ENCODE data around the gene KIF25. TPM values are rescaled to one million over a fixed set of nuclear protein-coding genes. Genes with fewer than 3 reads are reported as not detected.

Gene KIF25
- total RNA-seq, 3 donors from 2014 or later, result 0.14 to 1.1 (median 0.41) TPM

- peak; percentile 64 for ATAC-seq
- intact Hi-C loops (cut with DNase I, micrococcal nuclease), result no loop called here
- peaks cover 21% of the 10 kb centered on the region for H3K4me1 ChIP-seq (ENCODE audit: low read depth)
- H3K4me3 ChIP-seq, result no peak overlapping the region
- TF ChIP-seq, protein P1, sequence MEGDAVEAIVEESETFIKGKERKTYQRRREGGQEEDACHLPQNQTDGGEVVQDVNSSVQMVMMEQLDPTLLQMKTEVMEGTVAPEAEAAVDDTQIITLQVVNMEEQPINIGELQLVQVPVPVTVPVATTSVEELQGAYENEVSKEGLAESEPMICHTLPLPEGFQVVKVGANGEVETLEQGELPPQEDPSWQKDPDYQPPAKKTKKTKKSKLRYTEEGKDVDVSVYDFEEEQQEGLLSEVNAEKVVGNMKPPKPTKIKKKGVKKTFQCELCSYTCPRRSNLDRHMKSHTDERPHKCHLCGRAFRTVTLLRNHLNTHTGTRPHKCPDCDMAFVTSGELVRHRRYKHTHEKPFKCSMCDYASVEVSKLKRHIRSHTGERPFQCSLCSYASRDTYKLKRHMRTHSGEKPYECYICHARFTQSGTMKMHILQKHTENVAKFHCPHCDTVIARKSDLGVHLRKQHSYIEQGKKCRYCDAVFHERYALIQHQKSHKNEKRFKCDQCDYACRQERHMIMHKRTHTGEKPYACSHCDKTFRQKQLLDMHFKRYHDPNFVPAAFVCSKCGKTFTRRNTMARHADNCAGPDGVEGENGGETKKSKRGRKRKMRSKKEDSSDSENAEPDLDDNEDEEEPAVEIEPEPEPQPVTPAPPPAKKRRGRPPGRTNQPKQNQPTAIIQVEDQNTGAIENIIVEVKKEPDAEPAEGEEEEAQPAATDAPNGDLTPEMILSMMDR (IDR thresholded peaks at IDR 0.05), result no peak
- no peaks in the 10 kb centered on the region for H3K9me3 ChIP-seq
- H3K36me3 ChIP-seq (ENCODE audit: low read depth), result no peaks in the 10 kb centered on the region
- DNase-seq, result peak; percentile 60 to 78 (median 68)
Observed at GRCh38 chr6:168088161-168089053, 90.9 kb downstream of the KIF25 start.

- Histone ChIP-seq H3K4me3 (no peak overlapping the region), H3K4me1 (ENCODE audit: low read depth) (peaks cover 17% of the 10 kb centered on the region), H3K9me3 (no peaks in the 10 kb centered on the region), H3K36me3 (ENCODE audit: low read depth) (no peaks in the 10 kb centered on the region)
- no peak for DNase-seq
- ATAC-seq, result no peak
- TF ChIP-seq, protein P1 (IDR thresholded peaks at IDR 0.05), result no peak
- intact Hi-C loops (cut with DNase I, micrococcal nuclease), result no loop called here
Observed at GRCh38 chr6:168089186-168090063, 92.0 kb downstream of the KIF25 start.

- TF ChIP-seq, protein P1 (IDR thresholded peaks at IDR 0.05), result no peak
- Histone ChIP-seq H3K9me3 (no peaks in the 10 kb centered on the region), H3K4me3 (no peak overlapping the region), H3K4me1 (ENCODE audit: low read depth) (peaks cover 17% of the 10 kb centered on the region), H3K36me3 (ENCODE audit: low read depth) (no peaks in the 10 kb centered on the region)
- intact Hi-C loops (cut with DNase I, micrococcal nuclease), result no loop called here
- no peak for DNase-seq
- no peak for ATAC-seq
Observed at GRCh38 chr6:168090064-168090690, 92.7 kb downstream of the KIF25 start.

GRCh38 chr6:168090706-168091105 lies 93.2 kb downstream of the KIF25 start:
- no peak for DNase-seq
- no peaks in the 10 kb centered on the region for H3K36me3 ChIP-seq (ENCODE audit: low read depth)
- no peaks in the 10 kb centered on the region for H3K9me3 ChIP-seq
- H3K4me3 ChIP-seq, result no peak overlapping the region
- peaks cover 17% of the 10 kb centered on the region for H3K4me1 ChIP-seq (ENCODE audit: low read depth)
- TF ChIP-seq, protein P1 (IDR thresholded peaks at IDR 0.05), result no peak
- intact Hi-C loops (cut with DNase I, micrococcal nuclease), result no loop called here
- ATAC-seq, result no peak

All from mucosa of descending colon (tissue), 3 donors.